Stomach smooth muscle (tissue), 2 donors: ENCODE data around the gene TPCN1.

ENCODE experiments used
- H3K27ac ChIP-seq: one replicate; pipeline ENCODE4 v1.7.0; 2013; ENCODE audit warnings: mild to moderate bottlenecking, low read length, inconsistent platforms
- H3K27me3 ChIP-seq, 2 donors: one replicate each; pipeline ENCODE4 v1.7.0; 2013; ENCODE audit warnings: low read length in 2 of 2; ENCODE audit not compliant: insufficient read depth in 2 of 2, control insufficient read depth in 1 of 2
- H3K36me3 ChIP-seq, 2 donors: one replicate each; pipeline ENCODE4 v1.7.0; 2013; ENCODE audit warnings: low read length in 2 of 2; ENCODE audit not compliant: control insufficient read depth in 2 of 2, insufficient read depth in 2 of 2
- H3K4me1 ChIP-seq: one replicate; pipeline ENCODE4 v1.7.0; 2013; ENCODE audit warnings: low read length; ENCODE audit not compliant: control insufficient read depth, insufficient read depth
- H3K4me3 ChIP-seq, 2 donors: one replicate each; pipeline ENCODE4 v1.7.0; 2013; ENCODE audit warnings: low read length in 2 of 2
- H3K9ac ChIP-seq, 2 donors: one replicate each; pipeline ENCODE4 v1.7.0; 2013; ENCODE audit warnings: low read length in 2 of 2, mild to moderate bottlenecking in 1 of 2
- H3K9me3 ChIP-seq, 2 donors: one replicate each; pipeline ENCODE4 v1.7.0; 2013; ENCODE audit warnings: low read length in 2 of 2; ENCODE audit not compliant: control insufficient read depth in 2 of 2
- donor health status: healthy.
- donor health status: Pancreatic carcinoma.

TPCN1 gene

DNA sequence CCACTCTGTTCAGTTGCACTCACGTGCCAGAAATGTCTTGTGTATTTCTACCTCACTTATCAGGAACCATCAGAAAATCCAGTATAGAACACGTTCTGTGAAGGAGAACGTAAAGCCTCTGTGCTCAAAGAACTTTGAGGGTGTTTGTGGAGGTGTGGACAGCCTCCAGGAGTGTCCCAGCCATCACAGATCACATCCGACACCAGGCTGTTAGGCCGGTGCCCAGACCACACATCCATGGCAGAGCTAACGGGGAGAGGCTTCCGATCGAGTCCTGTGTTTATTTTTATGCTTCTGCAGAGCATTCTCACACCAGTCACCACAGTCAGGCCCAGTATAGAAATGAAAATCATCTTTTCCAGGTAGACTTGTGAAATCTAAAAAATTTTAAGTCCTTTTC, 53.6 kb downstream of the TPCN1 start:
- Histone ChIP-seq H3K27me3 (no peaks in the 10 kb centered on the region), H3K9ac (no peak overlapping the region), H3K36me3 (peaks cover 42 to 49% of the 10 kb centered on the region in 2 donors), H3K4me1 (peaks cover 16% of the 10 kb centered on the region), H3K4me3 (no peak overlapping the region), H3K27ac (no peak overlapping the region), H3K9me3 (no peaks in the 10 kb centered on the region)

DNA sequence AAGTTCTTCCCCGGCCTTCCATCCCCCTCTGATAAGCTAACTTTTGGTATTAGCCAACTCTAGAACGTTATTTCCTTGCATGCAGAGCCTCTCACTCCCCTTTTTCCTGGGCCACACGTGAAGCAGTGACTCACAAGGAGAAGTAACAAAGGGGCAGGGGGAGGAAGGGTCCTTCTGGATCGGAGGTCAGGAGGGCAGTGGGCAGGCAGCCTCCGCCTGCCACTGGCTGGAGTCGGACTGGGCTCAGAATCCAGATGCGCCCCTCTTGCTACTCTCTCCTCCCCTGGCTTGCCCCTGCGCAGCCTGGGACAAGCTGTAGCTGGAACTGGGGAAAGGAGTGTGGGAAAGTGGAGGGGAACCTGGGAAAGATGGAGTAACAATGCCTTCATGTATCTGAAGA, 55.0 kb downstream of the TPCN1 start:
- Histone ChIP-seq H3K4me3 (no peak overlapping the region), H3K27me3 (no peaks in the 10 kb centered on the region), H3K27ac (no peak overlapping the region), H3K4me1 (peaks cover 14% of the 10 kb centered on the region), H3K36me3 (peaks cover 45 to 52% of the 10 kb centered on the region in 2 donors), H3K9ac (no peak overlapping the region), H3K9me3 (no peaks in the 10 kb centered on the region)

DNA sequence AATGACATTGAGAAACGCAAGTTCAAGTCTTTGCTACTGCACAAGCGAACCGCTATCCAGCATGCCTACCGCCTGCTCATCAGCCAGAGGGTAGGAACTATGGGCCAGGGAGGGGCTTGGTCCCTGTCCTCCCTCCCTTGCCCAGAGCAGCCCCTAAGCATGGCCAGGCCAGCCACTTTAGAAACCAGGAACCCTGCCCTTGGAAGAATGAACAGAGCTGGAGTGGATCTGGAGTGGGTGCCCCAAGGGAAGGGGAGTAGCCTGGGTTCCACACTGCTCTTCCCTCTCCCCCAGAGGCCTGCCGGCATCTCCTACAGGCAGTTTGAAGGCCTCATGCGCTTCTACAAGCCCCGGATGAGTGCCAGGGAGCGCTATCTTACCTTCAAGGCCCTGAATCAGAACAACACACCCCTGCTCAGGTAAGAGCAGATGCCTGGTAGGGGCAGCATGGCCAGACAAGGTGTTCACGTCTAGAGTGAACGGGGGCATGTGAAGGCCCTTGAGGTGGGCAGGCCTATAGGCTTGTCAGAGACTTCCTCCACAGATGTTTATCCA, 55.8 kb downstream of the TPCN1 start:
- Histone ChIP-seq H3K4me3 (no peak overlapping the region), H3K4me1 (peaks cover 8% of the 10 kb centered on the region), H3K36me3 (peaks cover 45 to 53% of the 10 kb centered on the region in 2 donors), H3K27me3 (no peaks in the 10 kb centered on the region), H3K27ac (no peak overlapping the region), H3K9me3 (no peaks in the 10 kb centered on the region), H3K9ac (no peak overlapping the region)

DNA sequence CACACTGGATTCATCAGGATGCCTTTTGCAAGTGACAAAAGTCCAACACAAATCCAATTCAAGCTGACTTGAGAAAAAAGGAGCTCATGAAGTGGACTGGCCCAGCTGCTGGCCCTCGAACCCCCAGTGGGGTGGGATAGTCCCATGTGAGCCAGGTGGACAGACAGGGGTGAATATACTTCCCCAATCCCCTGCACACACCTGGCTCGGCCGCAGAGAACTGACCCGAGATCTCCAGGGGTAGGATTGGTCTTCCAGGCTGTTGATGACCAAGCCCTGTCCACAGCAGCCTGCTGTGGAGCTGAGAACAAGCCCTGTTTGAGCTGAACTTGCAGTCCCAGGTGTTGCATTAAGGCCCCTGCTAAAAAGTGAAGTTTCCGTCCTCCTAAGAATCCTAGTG, 56.2 kb downstream of the TPCN1 start:
- peaks cover 45 to 48% of the 10 kb centered on the region in 2 donors for H3K36me3 ChIP-seq

DNA sequence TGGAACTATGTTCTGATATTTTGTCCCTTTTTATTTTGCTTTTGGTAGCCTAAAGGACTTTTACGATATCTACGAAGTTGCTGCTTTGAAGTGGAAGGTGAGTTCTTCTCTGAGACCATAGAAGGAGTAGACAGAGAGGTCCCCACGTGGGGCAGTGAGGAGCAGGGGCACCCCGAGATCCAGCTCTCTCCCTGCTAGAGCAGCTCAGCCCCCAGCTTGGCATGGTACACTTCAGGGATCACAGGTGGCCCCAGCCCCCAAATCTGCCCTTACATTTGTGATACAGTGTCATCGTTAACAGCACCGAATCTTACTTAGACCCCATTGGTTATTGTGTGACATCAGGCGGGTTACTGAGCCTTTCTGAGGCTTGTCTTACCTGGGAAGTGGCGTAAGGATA, 56.9 kb downstream of the TPCN1 start:
- Histone ChIP-seq H3K27me3 (no peaks in the 10 kb centered on the region), H3K9ac (no peak overlapping the region), H3K27ac (no peak overlapping the region), H3K4me1 (peaks cover 7% of the 10 kb centered on the region), H3K4me3 (no peak overlapping the region), H3K9me3 (no peaks in the 10 kb centered on the region), H3K36me3 (peaks cover 42 to 45% of the 10 kb centered on the region in 2 donors)

More for the DNA sequence above, 56.2 kb downstream of the TPCN1 start:
- peaks cover 8% of the 10 kb centered on the region for H3K4me1 ChIP-seq
- no peak overlapping the region for H3K4me3 ChIP-seq
- no peak overlapping the region for H3K9ac ChIP-seq
- no peak overlapping the region for H3K27ac ChIP-seq
- H3K9me3 ChIP-seq, result no peaks in the 10 kb centered on the region
- no peaks in the 10 kb centered on the region for H3K27me3 ChIP-seq

DNA sequence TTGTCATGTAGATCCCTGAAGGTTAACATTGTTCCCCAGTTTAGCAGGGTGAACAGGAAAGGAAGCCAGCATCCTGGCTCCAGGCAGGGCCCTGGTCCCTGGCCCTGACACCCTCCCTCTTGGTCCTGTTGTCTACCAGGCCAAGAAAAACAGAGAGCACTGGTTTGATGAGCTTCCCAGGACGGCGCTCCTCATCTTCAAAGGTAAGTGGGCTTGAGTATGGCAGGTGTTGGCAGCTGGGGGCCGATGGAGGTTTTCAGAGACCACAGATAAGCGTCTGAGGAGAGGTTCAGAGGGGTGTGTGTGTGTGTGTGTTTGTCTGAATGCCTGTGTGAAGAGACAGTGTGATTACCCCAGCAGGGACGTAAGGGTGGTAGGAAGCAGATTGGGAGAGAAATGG, 57.4 kb downstream of the TPCN1 start:
- Histone ChIP-seq H3K9ac (no peak overlapping the region), H3K27ac (no peak overlapping the region), H3K27me3 (no peaks in the 10 kb centered on the region), H3K36me3 (peaks cover 37 to 40% of the 10 kb centered on the region in 2 donors), H3K4me1 (peaks cover 2% of the 10 kb centered on the region), H3K9me3 (no peaks in the 10 kb centered on the region), H3K4me3 (no peak overlapping the region)

DNA sequence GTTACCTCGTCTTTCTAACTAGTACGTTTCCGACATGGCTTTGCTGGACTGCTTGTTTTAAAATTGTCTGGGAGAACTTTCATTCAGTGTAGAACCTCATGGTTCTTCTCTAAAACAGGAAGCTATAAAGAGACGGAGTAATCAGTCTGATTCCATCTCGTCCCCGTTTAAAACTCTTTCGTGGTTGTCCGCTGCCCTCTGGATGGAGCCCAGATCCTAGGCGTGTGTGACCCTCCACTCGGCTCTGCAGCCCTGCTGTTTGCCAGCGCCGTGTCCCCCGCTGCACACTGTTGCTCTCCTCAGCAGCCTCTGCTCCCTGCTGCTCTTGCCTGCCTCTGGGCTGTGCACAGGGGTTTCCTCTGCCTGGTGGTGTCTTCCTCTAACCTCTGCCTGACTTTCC, 63.5 kb downstream of the TPCN1 start:
- no peak overlapping the region for H3K4me3 ChIP-seq
- H3K27ac ChIP-seq, result no peak overlapping the region
- H3K27me3 ChIP-seq, result no peaks in the 10 kb centered on the region
- H3K9ac ChIP-seq, result no peak overlapping the region
- H3K36me3 ChIP-seq, result peaks cover 28 to 45% of the 10 kb centered on the region in 2 donors
- no peaks in the 10 kb centered on the region for H3K4me1 ChIP-seq
- H3K9me3 ChIP-seq, result no peaks in the 10 kb centered on the region

DNA sequence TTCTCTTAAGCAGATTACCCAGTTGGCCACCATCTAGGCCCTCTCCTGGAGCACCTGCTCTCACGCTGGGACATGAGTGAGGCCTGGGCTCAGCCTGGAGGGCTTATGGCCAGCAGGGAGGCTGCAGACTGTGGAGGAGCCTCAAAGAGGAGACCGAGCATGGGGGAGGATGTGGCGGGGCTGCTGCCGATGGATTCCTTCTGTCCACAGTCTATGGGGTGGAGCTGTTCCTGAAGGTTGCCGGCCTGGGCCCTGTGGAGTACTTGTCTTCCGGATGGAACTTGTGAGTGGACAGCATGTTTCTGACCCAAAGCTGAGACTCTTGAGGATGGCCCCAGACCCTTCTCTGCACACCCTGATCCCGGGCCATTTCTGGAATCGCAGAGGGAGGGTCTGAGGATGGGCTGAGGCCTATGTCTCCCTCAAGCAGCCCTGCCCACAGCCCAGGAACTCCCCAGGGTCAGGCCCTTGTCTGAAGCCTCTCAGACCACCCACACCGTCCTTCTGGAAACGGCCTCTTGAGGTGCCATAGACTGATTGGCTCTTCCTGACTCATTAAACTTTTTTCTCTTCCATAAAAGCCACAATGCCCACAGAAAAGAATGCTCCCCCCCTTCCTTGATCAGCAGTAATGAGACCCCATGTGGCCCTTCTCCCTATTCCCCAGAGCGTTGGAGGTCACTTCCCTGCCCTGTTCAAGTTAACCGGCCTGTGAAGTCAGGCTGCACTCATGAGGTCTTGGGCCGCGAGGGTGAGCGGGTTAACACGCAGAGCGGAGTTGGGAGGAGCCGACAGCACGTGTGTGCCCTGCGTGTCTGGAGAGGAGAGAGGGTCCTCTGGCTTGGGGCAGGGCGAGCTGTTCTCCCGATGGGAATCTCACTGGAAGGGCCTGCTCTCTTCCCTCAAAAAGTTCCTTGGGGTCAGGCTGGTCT, 64.7 kb downstream of the TPCN1 start:
- Histone ChIP-seq H3K36me3 (peaks cover 34 to 50% of the 10 kb centered on the region in 2 donors), H3K9me3 (no peaks in the 10 kb centered on the region), H3K9ac (no peak overlapping the region), H3K27me3 (no peaks in the 10 kb centered on the region), H3K4me3 (no peak overlapping the region), H3K4me1 (no peaks in the 10 kb centered on the region), H3K27ac (no peak overlapping the region)

DNA sequence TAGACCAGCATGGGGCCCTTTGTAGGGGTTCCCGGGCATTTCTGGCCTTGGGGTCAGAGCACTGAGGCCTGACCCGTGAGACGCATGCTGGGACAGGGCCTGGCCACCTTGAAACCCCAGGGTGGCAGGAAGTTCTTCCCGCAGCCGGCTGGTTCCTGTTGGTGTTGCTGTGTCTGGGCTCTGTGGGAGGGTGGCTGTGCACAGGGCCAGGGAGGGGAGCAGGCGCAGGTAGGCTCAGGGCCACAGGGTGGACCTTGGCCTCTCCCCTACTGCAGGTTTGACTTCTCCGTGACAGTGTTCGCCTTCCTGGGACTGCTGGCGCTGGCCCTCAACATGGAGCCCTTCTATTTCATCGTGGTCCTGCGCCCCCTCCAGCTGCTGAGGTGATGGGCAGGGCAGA, 65.4 kb downstream of the TPCN1 start:
- no peak overlapping the region for H3K27ac ChIP-seq
- no peaks in the 10 kb centered on the region for H3K27me3 ChIP-seq
- H3K36me3 ChIP-seq, result peaks cover 42 to 50% of the 10 kb centered on the region in 2 donors
- H3K4me3 ChIP-seq, result no peak overlapping the region
- no peaks in the 10 kb centered on the region for H3K9me3 ChIP-seq
- no peak overlapping the region for H3K9ac ChIP-seq
- H3K4me1 ChIP-seq, result no peaks in the 10 kb centered on the region

DNA sequence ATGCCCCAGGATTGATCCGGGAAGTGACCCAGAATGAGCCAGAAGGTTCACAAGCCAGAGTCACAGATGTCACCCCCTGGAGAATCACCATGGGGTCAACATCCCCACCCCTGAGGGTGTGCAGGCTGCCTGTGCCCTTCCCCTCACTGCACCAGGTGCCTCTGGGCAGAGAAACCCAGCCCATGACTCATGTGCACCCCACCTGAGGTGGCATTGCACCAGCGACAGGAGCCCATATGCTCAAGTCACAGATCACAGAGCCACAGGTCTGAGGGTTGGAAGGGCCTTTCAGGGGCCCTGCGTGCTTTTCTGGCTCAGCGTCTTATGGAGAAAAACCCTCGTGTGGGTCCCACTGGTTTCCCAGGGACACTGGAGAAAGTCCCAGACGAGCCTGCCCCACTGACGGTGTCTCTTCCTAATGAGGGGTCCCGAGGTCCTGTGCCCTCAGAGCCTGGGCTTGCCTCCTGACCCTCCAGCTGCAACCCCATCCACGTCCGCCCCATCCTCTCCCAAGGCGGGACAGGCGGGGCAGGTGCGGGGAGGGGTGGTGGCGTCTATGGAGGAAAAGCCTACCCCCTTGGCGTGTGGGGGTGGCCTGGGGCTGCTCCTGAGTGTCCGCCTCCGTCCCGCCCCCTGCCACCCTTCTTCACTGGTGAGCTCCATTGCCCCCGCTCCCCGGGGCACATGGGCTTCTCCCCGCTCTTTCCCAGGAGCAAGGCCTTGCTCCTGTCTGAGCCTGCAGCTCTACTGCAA, 66.1 kb downstream of the TPCN1 start:
- Histone ChIP-seq H3K27ac (no peak overlapping the region), H3K27me3 (no peaks in the 10 kb centered on the region), H3K9ac (no peak overlapping the region), H3K9me3 (no peaks in the 10 kb centered on the region), H3K36me3 (peaks cover 45 to 57% of the 10 kb centered on the region in 2 donors), H3K4me3 (no peak overlapping the region), H3K4me1 (no peaks in the 10 kb centered on the region)
